Measurements from ENCODE around the gene HDAC2. TPM values are rescaled to one million over a fixed set of nuclear protein-coding genes. Genes with fewer than 3 reads are reported as not detected.
"Not testable (repeated sequence)": the region's sequence is repeated elsewhere in the genome, so short reads cannot be mapped to it uniquely, and the experiment has no call there.

HDAC2 gene
- total RNA-seq, 1 experiment from 2014 or later = 321 TPM

DNA sequence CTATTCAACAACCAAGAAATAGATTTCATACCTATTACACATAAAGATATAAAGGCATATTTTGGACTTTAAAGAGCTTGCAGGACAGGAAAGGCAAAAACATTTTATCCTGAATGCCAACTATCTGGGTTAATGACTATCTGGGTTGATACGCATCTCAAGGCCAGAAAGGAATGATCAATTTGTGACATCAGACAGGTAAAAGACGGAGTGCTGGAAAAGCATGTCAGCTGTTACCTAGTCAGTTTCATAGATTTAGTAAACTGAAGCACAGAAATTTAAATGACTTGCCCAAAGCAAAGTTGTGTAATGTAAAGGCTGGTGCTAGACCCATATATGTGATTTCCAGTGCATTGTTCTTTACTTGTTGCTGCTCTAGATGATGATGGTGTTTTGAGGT lies 36.8 kb downstream of the HDAC2 start:
- Mint-ChIP-seq H3K27ac (no peak overlapping the region), H3K36me3 (peaks cover 61% of the 10 kb centered on the region), H3K4me1 (no peaks in the 10 kb centered on the region), H3K4me3 (no peak overlapping the region), H3K27me3 (ENCODE audit: low read depth) (peaks cover 5% of the 10 kb centered on the region; the same call in 1 of the 2 replicates), H3K9me3 (peaks cover 39% of the 10 kb centered on the region)
- POLR2A ChIA-PET = no interaction called here
- CTCF ChIA-PET = no interaction called here
- DNase-seq (ENCODE audit: low spot score) = no peak
- ATAC-seq = no peak
- TF ChIP-seq, protein P1, sequence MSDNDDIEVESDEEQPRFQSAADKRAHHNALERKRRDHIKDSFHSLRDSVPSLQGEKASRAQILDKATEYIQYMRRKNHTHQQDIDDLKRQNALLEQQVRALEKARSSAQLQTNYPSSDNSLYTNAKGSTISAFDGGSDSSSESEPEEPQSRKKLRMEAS (CRISPR knock-in tag; IDR thresholded peaks at IDR 0.05) = no peak
- TF ChIP-seq, protein P2, sequence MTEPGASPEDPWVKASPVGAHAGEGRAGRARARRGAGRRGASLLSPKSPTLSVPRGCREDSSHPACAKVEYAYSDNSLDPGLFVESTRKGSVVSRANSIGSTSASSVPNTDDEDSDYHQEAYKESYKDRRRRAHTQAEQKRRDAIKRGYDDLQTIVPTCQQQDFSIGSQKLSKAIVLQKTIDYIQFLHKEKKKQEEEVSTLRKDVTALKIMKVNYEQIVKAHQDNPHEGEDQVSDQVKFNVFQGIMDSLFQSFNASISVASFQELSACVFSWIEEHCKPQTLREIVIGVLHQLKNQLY (CRISPR knock-in tag; IDR thresholded peaks at IDR 0.05) = no peak
- no peak for TF ChIP-seq FOXP1 (CRISPR knock-in tag; IDR thresholded peaks at IDR 0.05; ENCODE audit: borderline replicate concordance)
- TF ChIP-seq TCF7 (CRISPR knock-in tag; IDR thresholded peaks at IDR 0.05; ENCODE audit: low read depth) = no peak
- TF ChIP-seq, protein P3, sequence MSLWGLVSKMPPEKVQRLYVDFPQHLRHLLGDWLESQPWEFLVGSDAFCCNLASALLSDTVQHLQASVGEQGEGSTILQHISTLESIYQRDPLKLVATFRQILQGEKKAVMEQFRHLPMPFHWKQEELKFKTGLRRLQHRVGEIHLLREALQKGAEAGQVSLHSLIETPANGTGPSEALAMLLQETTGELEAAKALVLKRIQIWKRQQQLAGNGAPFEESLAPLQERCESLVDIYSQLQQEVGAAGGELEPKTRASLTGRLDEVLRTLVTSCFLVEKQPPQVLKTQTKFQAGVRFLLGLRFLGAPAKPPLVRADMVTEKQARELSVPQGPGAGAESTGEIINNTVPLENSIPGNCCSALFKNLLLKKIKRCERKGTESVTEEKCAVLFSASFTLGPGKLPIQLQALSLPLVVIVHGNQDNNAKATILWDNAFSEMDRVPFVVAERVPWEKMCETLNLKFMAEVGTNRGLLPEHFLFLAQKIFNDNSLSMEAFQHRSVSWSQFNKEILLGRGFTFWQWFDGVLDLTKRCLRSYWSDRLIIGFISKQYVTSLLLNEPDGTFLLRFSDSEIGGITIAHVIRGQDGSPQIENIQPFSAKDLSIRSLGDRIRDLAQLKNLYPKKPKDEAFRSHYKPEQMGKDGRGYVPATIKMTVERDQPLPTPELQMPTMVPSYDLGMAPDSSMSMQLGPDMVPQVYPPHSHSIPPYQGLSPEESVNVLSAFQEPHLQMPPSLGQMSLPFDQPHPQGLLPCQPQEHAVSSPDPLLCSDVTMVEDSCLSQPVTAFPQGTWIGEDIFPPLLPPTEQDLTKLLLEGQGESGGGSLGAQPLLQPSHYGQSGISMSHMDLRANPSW (CRISPR knock-in tag; conservative IDR thresholded peaks at IDR 0.05; ENCODE audit: low read depth) = no peak
- TF ChIP-seq, protein P4, sequence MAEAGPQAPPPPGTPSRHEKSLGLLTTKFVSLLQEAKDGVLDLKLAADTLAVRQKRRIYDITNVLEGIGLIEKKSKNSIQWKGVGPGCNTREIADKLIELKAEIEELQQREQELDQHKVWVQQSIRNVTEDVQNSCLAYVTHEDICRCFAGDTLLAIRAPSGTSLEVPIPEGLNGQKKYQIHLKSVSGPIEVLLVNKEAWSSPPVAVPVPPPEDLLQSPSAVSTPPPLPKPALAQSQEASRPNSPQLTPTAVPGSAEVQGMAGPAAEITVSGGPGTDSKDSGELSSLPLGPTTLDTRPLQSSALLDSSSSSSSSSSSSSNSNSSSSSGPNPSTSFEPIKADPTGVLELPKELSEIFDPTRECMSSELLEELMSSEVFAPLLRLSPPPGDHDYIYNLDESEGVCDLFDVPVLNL (CRISPR knock-in tag; IDR thresholded peaks at IDR 0.05; ENCODE audit: borderline replicate concordance, low read depth) = no peak
- TF ChIP-seq, protein P5, sequence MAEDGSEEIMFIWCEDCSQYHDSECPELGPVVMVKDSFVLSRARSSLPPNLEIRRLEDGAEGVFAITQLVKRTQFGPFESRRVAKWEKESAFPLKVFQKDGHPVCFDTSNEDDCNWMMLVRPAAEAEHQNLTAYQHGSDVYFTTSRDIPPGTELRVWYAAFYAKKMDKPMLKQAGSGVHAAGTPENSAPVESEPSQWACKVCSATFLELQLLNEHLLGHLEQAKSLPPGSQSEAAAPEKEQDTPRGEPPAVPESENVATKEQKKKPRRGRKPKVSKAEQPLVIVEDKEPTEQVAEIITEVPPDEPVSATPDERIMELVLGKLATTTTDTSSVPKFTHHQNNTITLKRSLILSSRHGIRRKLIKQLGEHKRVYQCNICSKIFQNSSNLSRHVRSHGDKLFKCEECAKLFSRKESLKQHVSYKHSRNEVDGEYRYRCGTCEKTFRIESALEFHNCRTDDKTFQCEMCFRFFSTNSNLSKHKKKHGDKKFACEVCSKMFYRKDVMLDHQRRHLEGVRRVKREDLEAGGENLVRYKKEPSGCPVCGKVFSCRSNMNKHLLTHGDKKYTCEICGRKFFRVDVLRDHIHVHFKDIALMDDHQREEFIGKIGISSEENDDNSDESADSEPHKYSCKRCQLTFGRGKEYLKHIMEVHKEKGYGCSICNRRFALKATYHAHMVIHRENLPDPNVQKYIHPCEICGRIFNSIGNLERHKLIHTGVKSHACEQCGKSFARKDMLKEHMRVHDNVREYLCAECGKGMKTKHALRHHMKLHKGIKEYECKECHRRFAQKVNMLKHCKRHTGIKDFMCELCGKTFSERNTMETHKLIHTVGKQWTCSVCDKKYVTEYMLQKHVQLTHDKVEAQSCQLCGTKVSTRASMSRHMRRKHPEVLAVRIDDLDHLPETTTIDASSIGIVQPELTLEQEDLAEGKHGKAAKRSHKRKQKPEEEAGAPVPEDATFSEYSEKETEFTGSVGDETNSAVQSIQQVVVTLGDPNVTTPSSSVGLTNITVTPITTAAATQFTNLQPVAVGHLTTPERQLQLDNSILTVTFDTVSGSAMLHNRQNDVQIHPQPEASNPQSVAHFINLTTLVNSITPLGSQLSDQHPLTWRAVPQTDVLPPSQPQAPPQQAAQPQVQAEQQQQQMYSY (CRISPR knock-in tag; IDR thresholded peaks at IDR 0.05) = no peak
- TF ChIP-seq, protein P6, sequence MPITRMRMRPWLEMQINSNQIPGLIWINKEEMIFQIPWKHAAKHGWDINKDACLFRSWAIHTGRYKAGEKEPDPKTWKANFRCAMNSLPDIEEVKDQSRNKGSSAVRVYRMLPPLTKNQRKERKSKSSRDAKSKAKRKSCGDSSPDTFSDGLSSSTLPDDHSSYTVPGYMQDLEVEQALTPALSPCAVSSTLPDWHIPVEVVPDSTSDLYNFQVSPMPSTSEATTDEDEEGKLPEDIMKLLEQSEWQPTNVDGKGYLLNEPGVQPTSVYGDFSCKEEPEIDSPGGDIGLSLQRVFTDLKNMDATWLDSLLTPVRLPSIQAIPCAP (CRISPR knock-in tag; IDR thresholded peaks at IDR 0.05) = no peak
- TF ChIP-seq JUN (CRISPR knock-in tag; IDR thresholded peaks at IDR 0.05) = no peak
- TF ChIP-seq ATF1 (CRISPR knock-in tag; IDR thresholded peaks at IDR 0.05) = no peak
- TF ChIP-seq SMAD3 (CRISPR knock-in tag; IDR thresholded peaks at IDR 0.05; ENCODE audit: borderline replicate concordance) = no peak
- no peak for TF ChIP-seq NFATC4 (CRISPR knock-in tag; IDR thresholded peaks at IDR 0.05)
- TF ChIP-seq NR2C2 (CRISPR knock-in tag; IDR thresholded peaks at IDR 0.05) = no peak
- TF ChIP-seq, protein P7, sequence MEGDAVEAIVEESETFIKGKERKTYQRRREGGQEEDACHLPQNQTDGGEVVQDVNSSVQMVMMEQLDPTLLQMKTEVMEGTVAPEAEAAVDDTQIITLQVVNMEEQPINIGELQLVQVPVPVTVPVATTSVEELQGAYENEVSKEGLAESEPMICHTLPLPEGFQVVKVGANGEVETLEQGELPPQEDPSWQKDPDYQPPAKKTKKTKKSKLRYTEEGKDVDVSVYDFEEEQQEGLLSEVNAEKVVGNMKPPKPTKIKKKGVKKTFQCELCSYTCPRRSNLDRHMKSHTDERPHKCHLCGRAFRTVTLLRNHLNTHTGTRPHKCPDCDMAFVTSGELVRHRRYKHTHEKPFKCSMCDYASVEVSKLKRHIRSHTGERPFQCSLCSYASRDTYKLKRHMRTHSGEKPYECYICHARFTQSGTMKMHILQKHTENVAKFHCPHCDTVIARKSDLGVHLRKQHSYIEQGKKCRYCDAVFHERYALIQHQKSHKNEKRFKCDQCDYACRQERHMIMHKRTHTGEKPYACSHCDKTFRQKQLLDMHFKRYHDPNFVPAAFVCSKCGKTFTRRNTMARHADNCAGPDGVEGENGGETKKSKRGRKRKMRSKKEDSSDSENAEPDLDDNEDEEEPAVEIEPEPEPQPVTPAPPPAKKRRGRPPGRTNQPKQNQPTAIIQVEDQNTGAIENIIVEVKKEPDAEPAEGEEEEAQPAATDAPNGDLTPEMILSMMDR (IDR thresholded peaks at IDR 0.05) = no peak

DNA sequence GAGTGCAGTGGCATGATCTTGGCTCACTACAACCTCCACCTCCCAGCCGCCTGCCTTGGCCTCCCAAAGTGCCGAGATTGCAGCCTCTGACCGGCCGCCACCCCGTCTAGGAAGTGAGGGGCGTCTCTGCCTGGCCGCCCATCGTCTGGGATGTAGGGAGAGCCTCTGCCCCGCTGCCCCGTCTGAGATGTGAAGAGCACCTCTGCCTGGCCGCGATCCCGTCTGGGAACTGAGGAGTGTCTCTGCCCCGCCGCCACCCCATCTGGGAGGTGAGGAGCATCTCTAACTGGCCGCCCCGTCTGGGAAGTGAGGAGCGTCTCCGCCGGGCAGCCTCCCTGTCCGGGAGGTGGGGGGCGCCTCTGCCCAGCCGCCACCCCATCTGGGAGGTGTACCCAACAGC lies 39.0 kb downstream of the HDAC2 start:
- H3K4me3 Mint-ChIP-seq; CTCF ChIA-PET; POLR2A ChIA-PET; DNase-seq (ENCODE audit: low spot score); ATAC-seq; H3K27ac Mint-ChIP-seq; H3K4me1 Mint-ChIP-seq; H3K27me3 Mint-ChIP-seq (ENCODE audit: low read depth): not testable (repeated sequence)
- Mint-ChIP-seq H3K36me3 (peaks cover 50% of the 10 kb centered on the region), H3K9me3 (peaks cover 47% of the 10 kb centered on the region)

Data from WTC11 (cell line).